ENCODE results near the gene DPP6. TPM values are rescaled to one million over a fixed set of nuclear protein-coding genes. Genes with fewer than 3 reads are reported as not detected.

DPP6 gene
- total and polyA plus RNA-seq, 9 of the 15 experiments (the other 6 are each of a cell fraction or from before 2014, with no cell fraction given): not detected

DNA sequence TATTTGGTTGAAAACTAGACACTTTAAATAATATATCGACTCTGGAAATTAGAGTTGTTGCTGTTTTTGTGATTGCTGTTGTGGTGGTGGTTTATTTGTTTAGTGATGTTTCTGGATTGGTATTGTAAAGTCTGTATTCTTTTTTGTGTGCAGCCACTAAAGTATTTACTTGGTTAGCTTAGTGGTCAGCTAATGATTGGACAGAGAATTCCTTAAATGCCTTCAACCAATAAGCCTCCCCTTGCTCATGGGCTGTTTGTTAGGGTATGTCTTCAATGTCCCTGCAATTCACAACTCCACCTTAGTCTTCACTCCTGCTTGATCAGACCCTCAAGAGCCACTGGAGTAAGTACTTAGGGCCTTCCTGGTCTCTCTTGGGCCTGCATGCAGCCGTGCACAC is 879.7 kb downstream of the DPP6 start:
- Histone ChIP-seq H3K4me3 (no peak overlapping the region), H3K27me3 (ENCODE audit: control insufficient read depth in 2 of 2, insufficient read depth in 2 of 2, low read length in 2 of 2) (peaks cover 0 to 11% of the 10 kb centered on the region in 2 experiments; a peak in 2 of 5 replicates), H3K9me3 (replicated peaks; ENCODE audit: control insufficient read depth, insufficient read depth, low read depth, low read length) (peaks cover 17% of the 10 kb centered on the region), H3K4me2 (ENCODE audit: insufficient read depth, low read length) (no peak overlapping the region), H2AFZ (ENCODE audit: low read depth, low read length) (no peak overlapping the region), H3K79me2 (ENCODE audit: control insufficient read depth, insufficient read depth, low read length) (no peaks in the 10 kb centered on the region), H4K20me1 (replicated peaks; ENCODE audit: control insufficient read depth, insufficient read depth, low read length) (no peaks in the 10 kb centered on the region), H3K9me1 (ENCODE audit: control insufficient read depth, insufficient read depth, low read length) (no peaks in the 10 kb centered on the region), H3K27ac (ENCODE audit: extremely low read depth, low read depth, low read length) (no peak overlapping the region), H3K9ac (ENCODE audit: insufficient read depth in 1 of 2, low read depth in 2 of 2, low read length in 2 of 2) (no peak overlapping the region), H3K4me1 (replicated peaks in 1 of 2; ENCODE audit: control insufficient read depth in 2 of 2, insufficient read depth in 2 of 2, low read length in 2 of 2) (peaks cover 6 to 8% of the 10 kb centered on the region in 2 experiments; a peak in 3 of 5 replicates), H3K36me3 (ENCODE audit: control insufficient read depth, insufficient read depth, low read length) (no peaks in the 10 kb centered on the region)
- TF ChIP-seq PCBP2 (IDR thresholded peaks at IDR 0.05; ENCODE audit: low read depth, low read length, poor library complexity, severe bottlenecking) (no peak), ZNF561 (CRISPR knock-in tag; conservative IDR thresholded peaks at IDR 0.05) (no peak), HDAC3 (IDR thresholded peaks at IDR 0.05; ENCODE audit: borderline replicate concordance, partially characterized antibody) (no peak), HMGN3 (IDR thresholded peaks at IDR 0.05; ENCODE audit: borderline replicate concordance, extremely low read depth, insufficient read length, low read depth, low read length) (no peak), RFX7 (CRISPR knock-in tag; IDR thresholded peaks at IDR 0.05) (no peak), SNRNP70 (optimal IDR thresholded peaks at IDR 0.05; ENCODE audit: low read depth, low read length) (no peak), NR2C2 (CRISPR knock-in tag; IDR thresholded peaks at IDR 0.05) (no peak), NR2C2 (tag; IDR thresholded peaks at IDR 0.05) (no peak), ZNF134 (CRISPR knock-in tag; conservative IDR thresholded peaks at IDR 0.05) (no peak)
- TF ChIP-seq, protein P1, sequence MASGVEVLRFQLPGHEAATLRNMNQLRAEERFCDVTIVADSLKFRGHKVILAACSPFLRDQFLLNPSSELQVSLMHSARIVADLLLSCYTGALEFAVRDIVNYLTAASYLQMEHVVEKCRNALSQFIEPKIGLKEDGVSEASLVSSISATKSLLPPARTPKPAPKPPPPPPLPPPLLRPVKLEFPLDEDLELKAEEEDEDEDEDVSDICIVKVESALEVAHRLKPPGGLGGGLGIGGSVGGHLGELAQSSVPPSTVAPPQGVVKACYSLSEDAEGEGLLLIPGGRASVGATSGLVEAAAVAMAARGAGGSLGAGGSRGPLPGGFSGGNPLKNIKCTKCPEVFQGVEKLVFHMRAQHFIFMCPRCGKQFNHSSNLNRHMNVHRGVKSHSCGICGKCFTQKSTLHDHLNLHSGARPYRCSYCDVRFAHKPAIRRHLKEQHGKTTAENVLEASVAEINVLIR (CRISPR knock-in tag; IDR thresholded peaks at IDR 0.05): no peak
- TF ChIP-seq, protein P2, sequence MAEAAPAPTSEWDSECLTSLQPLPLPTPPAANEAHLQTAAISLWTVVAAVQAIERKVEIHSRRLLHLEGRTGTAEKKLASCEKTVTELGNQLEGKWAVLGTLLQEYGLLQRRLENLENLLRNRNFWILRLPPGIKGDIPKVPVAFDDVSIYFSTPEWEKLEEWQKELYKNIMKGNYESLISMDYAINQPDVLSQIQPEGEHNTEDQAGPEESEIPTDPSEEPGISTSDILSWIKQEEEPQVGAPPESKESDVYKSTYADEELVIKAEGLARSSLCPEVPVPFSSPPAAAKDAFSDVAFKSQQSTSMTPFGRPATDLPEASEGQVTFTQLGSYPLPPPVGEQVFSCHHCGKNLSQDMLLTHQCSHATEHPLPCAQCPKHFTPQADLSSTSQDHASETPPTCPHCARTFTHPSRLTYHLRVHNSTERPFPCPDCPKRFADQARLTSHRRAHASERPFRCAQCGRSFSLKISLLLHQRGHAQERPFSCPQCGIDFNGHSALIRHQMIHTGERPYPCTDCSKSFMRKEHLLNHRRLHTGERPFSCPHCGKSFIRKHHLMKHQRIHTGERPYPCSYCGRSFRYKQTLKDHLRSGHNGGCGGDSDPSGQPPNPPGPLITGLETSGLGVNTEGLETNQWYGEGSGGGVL (CRISPR knock-in tag; IDR thresholded peaks at IDR 0.05): no peak
- ChIA-PET POLR2A (no interaction called here), CTCF (ENCODE audit: low intra/inter-chr PET ratio) (no interaction called here)
- in situ Hi-C loops (cut with MboI): no loop called here
- no peak for ATAC-seq
- 7% methylated on average over 2 of the region's 2 CpGs for WGBS (ENCODE audit: insufficient coverage, low coverage, missing lambda C conversion rate)
- intact Hi-C loops (cut with micrococcal nuclease): no loop called here
- FAIRE-seq: no peak
- DNase-seq (ENCODE audit: extremely low read depth in 1 of 4, low spot score in 3 of 4): no peak
- BruUV-seq (replicated peaks): no TSS peak
